ENCODE measurements around the gene ARRB1.

ARRB1 gene

DNA sequence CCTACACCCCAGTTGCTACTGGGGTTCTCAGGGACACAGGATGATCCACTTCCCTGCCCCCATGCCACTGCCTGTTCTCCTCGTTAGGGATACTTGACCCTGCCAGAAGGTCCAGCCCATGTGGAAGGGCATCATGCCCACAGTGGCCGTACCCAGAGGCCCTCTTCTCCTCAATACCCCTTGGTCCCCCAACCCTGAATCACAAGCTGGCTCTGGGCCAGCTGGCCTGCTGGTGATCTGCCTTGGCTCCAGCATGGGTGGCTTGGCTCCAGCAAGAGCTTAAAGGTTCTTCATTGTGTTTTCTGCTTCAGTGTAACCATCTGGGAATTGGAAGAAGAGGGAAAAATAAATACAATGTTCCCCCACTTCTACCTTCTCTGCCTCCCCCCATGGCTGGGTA is 122.0 kb downstream of the ARRB1 start:
- TF ChIP-seq, protein P1, sequence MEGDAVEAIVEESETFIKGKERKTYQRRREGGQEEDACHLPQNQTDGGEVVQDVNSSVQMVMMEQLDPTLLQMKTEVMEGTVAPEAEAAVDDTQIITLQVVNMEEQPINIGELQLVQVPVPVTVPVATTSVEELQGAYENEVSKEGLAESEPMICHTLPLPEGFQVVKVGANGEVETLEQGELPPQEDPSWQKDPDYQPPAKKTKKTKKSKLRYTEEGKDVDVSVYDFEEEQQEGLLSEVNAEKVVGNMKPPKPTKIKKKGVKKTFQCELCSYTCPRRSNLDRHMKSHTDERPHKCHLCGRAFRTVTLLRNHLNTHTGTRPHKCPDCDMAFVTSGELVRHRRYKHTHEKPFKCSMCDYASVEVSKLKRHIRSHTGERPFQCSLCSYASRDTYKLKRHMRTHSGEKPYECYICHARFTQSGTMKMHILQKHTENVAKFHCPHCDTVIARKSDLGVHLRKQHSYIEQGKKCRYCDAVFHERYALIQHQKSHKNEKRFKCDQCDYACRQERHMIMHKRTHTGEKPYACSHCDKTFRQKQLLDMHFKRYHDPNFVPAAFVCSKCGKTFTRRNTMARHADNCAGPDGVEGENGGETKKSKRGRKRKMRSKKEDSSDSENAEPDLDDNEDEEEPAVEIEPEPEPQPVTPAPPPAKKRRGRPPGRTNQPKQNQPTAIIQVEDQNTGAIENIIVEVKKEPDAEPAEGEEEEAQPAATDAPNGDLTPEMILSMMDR (IDR thresholded peaks at IDR 0.05; ENCODE audit: insufficient read depth, low read length, poor library complexity, severe bottlenecking): no peak
- no peaks in the 10 kb centered on the region for H3K36me3 ChIP-seq (ENCODE audit: control insufficient read depth, insufficient read depth, low read length)
- no peak for DNase-seq (ENCODE audit: extremely low read depth, insufficient read length)
- no peaks in the 10 kb centered on the region for H3K27me3 ChIP-seq (replicated peaks; ENCODE audit: control insufficient read depth, insufficient read depth, low read length)
- H3K4me3 ChIP-seq (replicated peaks; ENCODE audit: low read depth, low read length): no peak overlapping the region

DNA sequence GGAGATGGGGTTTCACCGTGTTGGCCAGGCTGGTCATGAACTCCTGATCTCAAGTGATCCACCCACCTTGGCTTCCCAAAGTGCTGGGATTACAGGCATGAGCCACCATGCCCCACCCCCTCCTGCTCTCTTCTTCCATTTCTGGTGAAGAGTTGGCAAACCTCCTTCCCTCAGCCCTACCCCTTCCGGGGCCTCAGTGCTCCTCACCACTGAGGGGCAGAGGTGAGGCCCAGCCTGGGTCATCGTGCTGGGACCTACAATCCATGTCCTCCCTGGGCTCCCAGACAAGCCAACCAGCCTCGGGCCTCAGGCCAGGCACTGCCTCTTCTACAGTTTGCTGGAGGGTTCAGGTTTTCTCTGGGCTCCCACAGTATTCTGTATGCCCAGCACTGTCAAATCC is 125.7 kb downstream of the ARRB1 start:
- TF ChIP-seq, protein P1 (IDR thresholded peaks at IDR 0.05; ENCODE audit: insufficient read depth, low read length, poor library complexity, severe bottlenecking): no peak
- Histone ChIP-seq H3K36me3 (ENCODE audit: control insufficient read depth, insufficient read depth, low read length) (no peaks in the 10 kb centered on the region), H3K4me3 (replicated peaks; ENCODE audit: low read depth, low read length) (no peak overlapping the region), H3K27me3 (replicated peaks; ENCODE audit: control insufficient read depth, insufficient read depth, low read length) (no peaks in the 10 kb centered on the region; the same call in 1 of the 2 replicates)
- no peak for DNase-seq (ENCODE audit: extremely low read depth, insufficient read length)

DNA sequence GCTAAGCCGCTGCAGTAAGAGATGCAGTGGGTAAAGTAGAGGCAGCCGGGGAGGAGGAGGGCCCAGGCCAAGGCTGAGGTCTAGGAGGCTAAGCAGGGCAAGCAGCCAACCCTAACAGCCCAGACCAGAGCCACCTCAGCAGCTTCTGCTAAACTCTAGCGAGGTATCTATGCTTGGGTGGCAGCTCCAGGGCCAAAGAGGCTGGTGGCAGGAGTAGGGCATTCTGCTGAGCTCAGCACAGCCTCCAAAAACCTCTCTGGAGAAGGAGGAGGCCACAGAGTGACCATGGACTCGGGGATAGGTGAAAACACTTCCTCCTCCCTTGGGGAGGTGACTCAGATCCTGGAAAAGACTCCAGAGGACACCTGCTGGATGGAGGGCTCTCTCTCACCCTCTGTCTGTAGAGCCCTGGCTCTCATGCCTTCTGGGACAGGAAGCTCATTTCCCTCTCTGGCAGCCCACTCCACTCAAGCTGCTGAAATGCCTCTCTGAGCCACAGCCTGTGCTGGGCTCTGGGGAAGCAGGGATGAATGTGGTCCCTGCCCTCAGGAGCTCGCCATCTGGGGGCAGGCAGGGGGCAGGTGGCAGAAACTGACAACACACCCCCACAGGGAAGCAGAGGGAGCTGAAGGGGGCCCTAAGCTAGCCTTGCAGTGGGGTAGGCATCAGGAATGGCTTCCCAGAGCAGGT is 127.4 kb downstream of the ARRB1 start:
- no peak for DNase-seq (ENCODE audit: extremely low read depth, insufficient read length)

DNA sequence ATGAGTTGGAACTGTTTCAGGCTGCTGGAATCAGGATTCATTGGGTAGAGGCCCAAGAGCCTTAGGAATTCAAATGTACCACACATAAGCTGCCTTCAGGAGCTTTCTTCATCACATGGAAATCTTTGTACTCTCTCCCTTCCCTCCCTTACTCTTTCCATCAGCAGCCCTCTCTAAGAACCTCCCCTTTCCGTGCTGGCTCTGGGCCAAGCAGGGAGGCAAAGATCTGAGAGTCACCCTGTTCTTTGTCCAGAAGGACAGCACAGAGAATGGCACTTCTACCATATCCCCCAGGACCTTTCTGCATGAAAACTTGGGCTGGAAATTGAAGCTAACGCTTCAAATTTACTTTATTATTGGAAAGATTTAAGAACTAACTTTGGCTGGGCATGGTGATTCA is 131.6 kb downstream of the ARRB1 start:
- Histone ChIP-seq H3K36me3 (ENCODE audit: control insufficient read depth, insufficient read depth, low read length) (no peaks in the 10 kb centered on the region), H3K27me3 (replicated peaks; ENCODE audit: control insufficient read depth, insufficient read depth, low read length) (no peaks in the 10 kb centered on the region; the same call in 1 of the 2 replicates), H3K4me3 (replicated peaks; ENCODE audit: low read depth, low read length) (no peak overlapping the region)
- no peak for DNase-seq (ENCODE audit: extremely low read depth, insufficient read length)
- TF ChIP-seq, protein P1 (IDR thresholded peaks at IDR 0.05; ENCODE audit: insufficient read depth, low read length, poor library complexity, severe bottlenecking): no peak

More for the DNA sequence above, 127.4 kb downstream of the ARRB1 start:
- Histone ChIP-seq H3K36me3 (ENCODE audit: control insufficient read depth, insufficient read depth, low read length) (no peaks in the 10 kb centered on the region), H3K27me3 (replicated peaks; ENCODE audit: control insufficient read depth, insufficient read depth, low read length) (no peaks in the 10 kb centered on the region; the same call in 1 of the 2 replicates), H3K4me3 (replicated peaks; ENCODE audit: low read depth, low read length) (no peak overlapping the region)
- TF ChIP-seq, protein P1 (IDR thresholded peaks at IDR 0.05; ENCODE audit: insufficient read depth, low read length, poor library complexity, severe bottlenecking): no peak

DNA sequence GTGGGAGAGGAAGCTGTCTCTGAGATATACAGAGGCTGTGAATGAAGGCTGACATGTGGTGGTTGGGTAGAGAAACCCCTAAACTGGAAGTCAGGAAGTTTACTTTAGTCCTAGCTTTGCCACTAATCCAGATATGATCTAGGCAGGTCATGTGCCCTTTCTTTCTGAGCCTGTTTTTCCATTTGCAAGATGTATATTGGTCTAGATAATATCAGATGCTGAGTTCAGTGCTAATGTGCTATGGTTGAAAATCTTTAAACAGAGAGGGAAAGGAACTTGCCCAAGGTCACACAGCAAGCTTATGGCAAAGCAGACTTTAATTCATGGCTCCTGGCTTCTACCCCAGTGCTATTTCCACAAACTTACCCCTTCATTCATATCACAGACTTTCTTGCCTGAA is 136.6 kb downstream of the ARRB1 start:
- TF ChIP-seq, protein P1 (IDR thresholded peaks at IDR 0.05; ENCODE audit: insufficient read depth, low read length, poor library complexity, severe bottlenecking): no peak
- Histone ChIP-seq H3K36me3 (ENCODE audit: control insufficient read depth, insufficient read depth, low read length) (no peaks in the 10 kb centered on the region), H3K4me3 (replicated peaks; ENCODE audit: low read depth, low read length) (no peak overlapping the region), H3K27me3 (replicated peaks; ENCODE audit: control insufficient read depth, insufficient read depth, low read length) (no peaks in the 10 kb centered on the region; the same call in 1 of the 2 replicates)
- DNase-seq (ENCODE audit: extremely low read depth, insufficient read length): no peak

Measured in GM06990 (cell line).